CD4-positive, alpha-beta T cell treated with Interleukin-6 for 4 hours (primary cell): ENCODE results near the gene PRPH.

Experiments
- DNase-seq: peaks from one replicate; pipeline ENCODE4 v3.0.0-alpha.2; 2020; ENCODE audit warnings: mixed read lengths

The PRPH gene

DNA sequence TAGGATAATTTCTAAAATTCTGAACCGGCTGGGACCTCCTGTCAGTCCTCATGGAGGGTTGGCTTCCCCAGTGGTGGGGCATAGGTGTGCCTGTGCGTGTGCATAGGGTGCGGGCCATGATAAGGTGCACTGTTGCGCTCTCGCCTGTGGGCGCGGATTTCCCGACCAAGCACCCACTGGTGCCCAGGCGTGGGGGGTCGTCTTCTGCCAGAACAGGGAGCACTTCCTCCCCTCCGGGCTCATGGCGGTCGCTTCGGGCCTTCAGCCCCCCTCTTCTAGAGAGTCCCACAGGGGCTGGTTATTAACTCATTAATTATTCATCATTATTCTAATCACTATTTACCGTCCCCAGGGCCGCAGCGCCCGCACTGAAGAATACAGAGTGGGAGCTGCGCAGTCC, 39.3 kb downstream of the PRPH start:
- DNase-seq, result no peak

DNA sequence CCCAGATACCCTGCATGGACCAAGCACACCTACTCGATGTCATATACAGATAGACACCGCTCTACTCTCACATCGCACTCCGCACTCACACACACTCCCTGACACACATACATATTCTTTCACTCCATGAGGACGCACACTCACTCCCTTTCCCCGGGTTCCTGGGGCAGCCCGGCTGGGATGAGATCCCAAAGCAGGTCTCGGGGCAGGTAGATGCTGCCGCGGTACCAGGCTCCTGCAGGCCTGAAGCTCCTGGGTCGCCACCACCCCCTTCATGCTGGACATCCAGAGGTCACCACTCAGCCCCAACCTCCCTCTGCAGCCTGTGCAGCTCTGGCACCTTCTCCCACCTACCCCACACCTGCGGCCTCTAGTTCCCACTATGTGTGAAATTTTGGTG, 39.7 kb downstream of the PRPH start:
- no peak for DNase-seq

- no peak for DNase-seq
Measured at GRCh38 chr12:49335118-49335954, 40.4 kb downstream of the PRPH start.

GRCh38 chr12:49335955-49336644, 41.2 kb downstream of the PRPH start:
- DNase-seq, result no peak

- DNase-seq, result peak; percentile 90
Measured at GRCh38 chr12:49336645-49337584, 42.0 kb downstream of the PRPH start, which contains the start of gene C1QL4. Gene C1QL4, minus strand, starts transcription at chr12:49337188. Its CDS starts 711 bp downstream, at chr12:49336477.

GRCh38 chr12:49338830-49339463, 44.0 kb downstream of the PRPH start:
- DNase-seq, result no peak

DNA sequence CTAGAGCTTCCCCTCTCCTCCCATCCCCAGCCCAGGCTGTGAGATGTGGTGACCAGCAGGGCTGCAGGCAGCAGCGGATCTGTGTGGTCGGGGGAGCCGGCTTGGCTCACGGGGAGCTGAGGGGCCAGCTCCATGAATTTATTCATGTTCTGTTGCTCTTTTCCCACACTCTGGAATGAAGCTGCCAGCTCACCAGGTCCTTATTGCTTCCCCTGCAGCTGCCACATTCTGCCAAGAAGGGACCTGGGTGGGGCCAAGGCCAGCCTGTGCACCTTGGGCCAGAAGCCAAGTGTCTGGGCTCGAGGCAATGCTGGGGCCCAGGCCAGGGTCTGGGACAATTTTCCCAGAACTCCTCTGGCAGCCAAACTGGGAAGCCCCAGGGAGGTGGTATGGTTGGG, 44.5 kb downstream of the PRPH start:
- DNase-seq, result no peak

DNA sequence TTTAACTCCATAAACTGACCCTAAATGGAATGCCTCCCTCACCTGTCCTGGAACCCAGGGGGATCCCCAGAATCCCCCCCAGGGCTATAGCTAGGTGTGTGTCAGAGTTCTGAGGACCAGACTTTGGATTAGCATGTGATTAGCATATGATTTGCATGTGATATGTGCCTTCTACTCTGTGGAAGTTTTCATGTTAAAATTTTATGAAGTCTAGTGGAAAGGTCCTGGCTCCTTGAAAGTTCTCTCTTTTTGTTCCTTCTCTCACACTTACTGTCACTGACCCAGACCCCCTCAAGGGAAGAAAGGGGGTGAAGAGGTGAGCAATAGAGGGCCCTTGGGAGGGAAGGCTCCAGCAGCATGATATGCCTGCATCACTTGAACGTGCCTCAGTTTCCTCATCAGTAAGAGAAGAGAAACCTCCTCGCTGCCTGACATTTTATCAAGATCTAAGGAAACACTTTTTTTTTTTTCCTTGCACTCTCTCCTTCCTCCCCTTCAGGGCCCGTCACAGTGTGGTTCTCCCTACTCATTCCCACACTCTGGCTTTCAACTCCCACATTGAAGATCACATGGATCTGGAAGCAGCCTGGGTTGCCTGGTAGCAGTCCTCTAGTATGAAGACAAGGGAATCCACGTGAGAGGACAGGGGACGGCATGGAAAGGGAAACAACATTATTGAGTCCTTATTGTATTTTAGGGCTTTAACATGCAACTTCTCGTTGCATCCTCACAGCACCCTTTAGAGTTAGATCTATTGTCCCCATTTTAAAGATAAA, 45.3 kb downstream of the PRPH start:
- DNase-seq, result no peak

- no peak for DNase-seq
Measured at GRCh38 chr12:49340971-49341776, 46.2 kb downstream of the PRPH start.

DNA sequence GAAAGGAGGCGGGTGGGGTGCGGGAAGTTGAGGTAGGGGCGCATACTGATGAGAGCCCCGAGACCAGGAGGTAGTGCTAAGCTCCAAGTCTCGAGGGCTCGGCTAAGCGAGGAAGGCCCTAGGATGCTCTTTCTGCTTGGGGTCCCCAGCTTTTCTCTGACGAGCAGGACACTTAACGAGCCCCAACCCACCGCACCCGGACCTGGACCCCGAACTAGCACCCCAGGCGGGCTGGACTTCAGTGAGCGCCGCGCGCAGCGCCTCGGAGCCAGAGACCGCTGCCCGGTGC, 46.8 kb downstream of the PRPH start:
- no peak for DNase-seq

GRCh38 chr12:49342066-49342913, 47.3 kb downstream of the PRPH start:
- DNase-seq, result peak; percentile 81

DNA sequence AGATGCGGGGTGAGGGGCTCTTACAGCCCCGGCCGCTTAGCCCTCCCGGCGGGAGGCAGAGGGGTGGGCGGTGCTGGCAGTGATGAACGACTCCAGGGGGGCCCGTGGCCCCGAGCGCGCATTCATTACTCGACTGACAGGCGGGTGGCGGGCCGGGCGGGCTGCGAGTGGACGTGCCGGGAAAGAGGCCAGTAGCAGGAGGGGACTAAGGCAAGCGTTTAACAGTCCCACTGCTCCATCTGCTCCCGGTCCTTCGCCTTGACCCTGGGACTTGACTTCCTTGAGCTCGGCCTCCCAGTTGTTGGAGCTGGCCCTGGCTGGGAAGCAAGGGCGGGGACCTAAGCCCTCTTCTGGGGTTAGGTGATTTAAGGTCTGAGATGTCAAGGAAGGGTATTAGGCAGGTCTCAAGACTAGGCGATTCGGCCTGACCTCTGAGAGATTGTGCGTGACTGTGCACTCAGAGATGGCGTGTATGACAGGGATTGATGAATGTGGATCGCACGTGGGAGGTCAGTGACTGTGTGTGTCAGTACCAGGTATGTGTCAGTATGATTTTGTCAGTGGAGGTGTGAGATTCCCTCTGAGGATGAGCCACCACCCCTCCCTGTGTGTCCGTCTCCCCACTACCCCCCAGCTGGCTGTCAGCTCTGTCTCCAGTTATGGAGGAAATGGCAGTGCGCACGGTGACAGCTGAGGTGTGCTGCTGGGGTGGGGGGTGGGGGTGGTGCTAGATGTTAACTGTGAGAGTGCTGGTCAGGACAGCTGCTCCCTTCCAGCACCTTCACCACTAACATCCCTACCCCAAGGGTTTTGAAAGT, 48.2 kb downstream of the PRPH start:
- peak; percentile 44 for DNase-seq

GRCh38 chr12:49344486-49345050, 49.6 kb downstream of the PRPH start:
- DNase-seq, result no peak

DNA sequence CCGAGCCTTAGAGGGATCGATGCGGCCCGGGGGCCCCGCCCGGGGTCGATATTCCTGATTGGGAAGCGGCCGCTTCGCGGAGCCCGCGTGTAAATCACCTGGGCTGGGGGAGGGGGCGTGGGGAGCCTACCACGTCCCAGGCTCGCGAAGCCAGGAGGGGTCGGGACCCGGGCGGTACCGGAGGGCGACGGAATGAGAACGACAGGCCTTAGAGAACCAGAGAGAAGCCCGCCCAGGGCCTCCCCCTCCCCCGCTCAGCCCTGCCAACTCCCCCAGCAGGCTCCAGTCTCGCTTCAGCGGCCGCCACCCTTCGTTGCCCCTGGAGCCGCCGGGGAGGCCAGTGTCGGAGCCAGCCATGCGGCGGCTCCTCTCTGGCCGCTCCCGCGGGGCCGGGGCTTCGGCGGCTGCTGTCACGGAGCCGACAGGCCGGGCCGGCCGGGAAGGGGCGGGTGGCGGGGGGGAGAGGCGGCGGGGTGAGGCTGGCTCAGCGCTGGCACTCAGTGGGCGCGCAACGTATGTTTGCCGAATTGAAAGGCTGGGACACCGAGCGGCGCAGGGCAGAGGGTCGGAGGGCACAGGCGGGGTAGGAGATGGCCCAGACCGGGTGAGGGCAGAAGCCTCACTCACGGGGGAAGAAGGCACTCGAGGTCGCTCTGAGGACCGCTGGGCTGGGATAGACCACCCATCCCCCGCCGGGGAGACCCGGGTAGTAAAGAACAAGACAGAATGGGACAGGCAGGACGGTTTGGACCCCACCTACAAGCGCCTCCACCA, 50.3 kb downstream of the PRPH start:
- no peak for DNase-seq

- no peak for DNase-seq
Measured at GRCh38 chr12:49345825-49346658, 51.1 kb downstream of the PRPH start.

- peak; percentile 43 for DNase-seq
Measured at GRCh38 chr12:49346659-49347310, 51.8 kb downstream of the PRPH start, which contains the start of gene DNAJC22. Gene DNAJC22, plus strand, starts transcription at chr12:49346888. Its CDS starts 1,985 bp downstream, at chr12:49348873.
